ELR (cell line): ENCODE measurements around the gene CAGE1.
"Not testable (repeated sequence)": the region's sequence is repeated elsewhere in the genome, so short reads cannot be mapped to it uniquely, and the experiment has no call there.

Source experiments
- DNase-seq: peaks from one replicate; pipeline ENCODE4 v3.0.0-alpha.2; 2015; ENCODE audit warnings: low read depth

Gene CAGE1

DNA sequence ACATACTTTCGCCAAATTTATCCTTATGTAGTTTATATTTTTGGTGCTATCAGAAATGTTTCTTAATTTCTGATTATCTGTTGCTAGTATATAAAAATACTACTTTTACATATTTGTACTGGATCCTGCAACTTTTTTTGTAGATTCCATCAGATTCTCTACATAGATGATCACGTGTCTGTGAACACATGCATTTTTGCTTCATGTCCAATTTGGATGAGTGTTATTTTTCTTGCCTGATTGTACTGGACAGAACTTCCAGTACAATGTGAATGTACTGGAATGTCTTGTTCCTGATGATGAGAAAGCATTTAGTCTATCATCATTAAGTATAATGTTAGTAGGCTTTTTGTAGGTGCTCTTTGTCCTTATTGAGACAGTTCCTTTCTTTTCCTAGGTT, 51.5 kb downstream of the CAGE1 start:
- no peak for DNase-seq

- DNase-seq: no peak
These were observed 54.0 kb downstream of the CAGE1 start for GRCh38 chr6:7335519-7335918.

GRCh38 chr6:7334685-7335084, 54.9 kb downstream of the CAGE1 start:
- no peak for DNase-seq

DNA sequence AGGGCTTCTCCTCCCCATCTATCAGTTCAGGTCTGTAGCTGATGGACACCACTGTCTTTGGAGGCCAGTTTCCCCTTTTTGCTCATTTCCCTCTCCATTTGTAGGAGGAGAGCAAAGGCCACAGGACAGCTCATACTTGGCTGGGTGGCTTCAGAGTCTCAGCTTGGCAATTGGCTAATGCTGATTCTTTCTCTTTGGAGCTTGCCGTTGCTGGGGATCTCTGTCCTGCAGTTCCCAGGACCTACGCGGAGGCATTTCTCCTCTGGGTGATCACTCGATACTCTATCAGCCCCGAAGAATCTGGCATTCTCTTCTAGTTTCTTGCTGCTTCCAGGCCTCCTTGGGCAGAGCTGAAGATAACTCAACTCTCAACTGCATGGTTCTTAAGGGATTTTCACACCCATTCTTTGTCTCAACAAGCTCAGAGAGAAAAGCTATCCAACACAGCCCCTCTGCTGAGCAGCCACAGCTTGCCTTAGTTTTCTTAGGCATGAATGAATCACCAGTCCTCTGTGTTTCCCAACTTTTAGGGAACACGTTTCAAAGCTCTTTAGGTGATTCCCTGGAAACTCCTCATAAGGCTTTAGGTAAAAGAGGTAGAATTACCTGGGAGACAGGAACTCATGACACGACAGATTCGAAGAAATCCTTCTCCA, 57.3 kb downstream of the CAGE1 start:
- no peak for DNase-seq

DNA sequence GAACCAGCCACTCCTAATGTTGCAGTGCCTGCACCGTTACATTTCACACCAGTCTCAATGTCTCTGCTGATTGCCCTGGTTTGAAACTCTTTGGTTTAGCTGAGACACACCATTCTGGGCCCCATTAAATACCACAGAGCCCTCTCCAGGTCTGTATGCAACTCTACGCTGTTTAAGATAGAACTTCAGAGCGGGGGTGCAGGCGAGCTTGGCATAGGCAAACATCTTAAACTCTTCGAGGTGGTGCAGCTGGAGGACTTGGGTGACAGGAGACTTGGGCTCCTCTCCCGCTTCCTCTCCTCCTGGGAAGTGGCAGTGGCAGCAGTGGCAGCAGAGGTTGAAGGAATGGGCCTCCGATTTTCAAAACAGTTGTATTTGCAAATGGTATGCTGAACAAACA, 58.1 kb downstream of the CAGE1 start:
- DNase-seq: no peak

- DNase-seq: no peak
These were observed 61.3 kb downstream of the CAGE1 start for GRCh38 chr6:7328243-7328642.

DNA sequence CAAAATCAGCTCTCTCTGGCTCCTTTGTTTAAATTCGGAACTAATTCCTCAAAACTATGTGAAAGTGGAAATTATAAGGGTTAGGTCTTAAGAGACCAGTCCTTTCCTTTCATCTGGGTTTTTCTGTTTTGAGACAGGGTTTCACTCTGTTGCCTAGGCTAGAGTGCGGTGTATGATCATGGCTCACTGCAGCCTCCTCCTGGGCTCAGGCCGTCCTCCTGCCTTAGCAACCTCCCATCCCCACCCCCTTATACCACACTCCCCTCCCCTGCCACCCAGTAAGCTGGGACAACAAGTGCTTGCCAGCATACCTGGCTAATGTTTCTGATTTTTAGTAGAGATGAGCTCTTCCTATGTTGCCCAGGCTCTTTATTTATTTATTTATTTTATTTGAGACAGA, 63.8 kb downstream of the CAGE1 start:
- DNase-seq: no peak

GRCh38 chr6:7324520-7324919, 65.0 kb downstream of the CAGE1 start:
- DNase-seq: no peak

- DNase-seq: no peak
These were observed 66.5 kb downstream of the CAGE1 start for GRCh38 chr6:7323074-7323473.

DNA sequence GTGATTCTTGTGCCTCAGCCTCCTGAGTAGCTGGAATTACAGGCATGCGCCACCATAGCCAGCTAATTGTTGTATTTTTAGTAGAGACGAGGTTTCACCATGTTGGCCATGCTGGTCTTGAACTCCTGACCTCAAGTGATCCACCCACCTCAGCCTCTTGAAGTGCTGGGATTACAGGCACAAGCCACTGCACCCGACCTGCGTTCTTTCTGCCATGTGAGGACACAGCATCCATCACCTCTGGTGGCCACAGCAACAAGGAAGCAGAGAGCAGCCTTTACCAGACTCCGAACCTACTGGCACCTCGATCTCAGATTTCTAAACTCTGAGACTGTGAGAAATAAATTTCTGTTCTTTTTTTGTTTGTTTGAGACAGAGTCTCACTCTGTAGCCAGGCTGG, 67.7 kb downstream of the CAGE1 start:
- DNase-seq: not testable (repeated sequence)

GRCh38 chr6:7319406-7319805, 70.1 kb downstream of the CAGE1 start:
- not testable (repeated sequence) for DNase-seq

GRCh38 chr6:7317538-7317937, 72.0 kb downstream of the CAGE1 start:
- DNase-seq: no peak

- no peak for DNase-seq
These were observed 72.6 kb downstream of the CAGE1 start for GRCh38 chr6:7316658-7317533.

GRCh38 chr6:7315948-7316365, 73.6 kb downstream of the CAGE1 start:
- no peak for DNase-seq

GRCh38 chr6:7315087-7315947, 74.2 kb downstream of the CAGE1 start:
- DNase-seq: not testable (repeated sequence)

DNA sequence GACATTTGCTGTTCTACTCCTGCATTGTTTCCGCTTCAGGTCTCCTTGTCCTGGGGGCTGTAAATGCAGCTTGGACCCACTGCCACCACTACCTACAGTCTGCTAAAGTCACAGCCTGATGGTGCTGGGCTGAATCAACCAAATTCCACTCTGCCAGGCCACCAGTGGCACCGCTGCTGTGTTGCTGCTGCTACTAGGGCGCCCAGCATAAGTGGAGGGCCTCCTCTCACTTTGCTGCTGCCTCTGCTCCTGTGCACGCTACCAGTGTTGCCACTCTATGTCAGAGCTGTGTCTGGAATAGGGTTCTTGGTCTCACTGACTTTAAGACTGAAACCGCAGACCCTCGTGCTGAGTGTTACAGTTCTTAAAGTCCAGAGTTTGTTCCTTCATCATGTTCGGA, 75.1 kb downstream of the CAGE1 start:
- DNase-seq: no peak

- DNase-seq: peak; percentile 25
These were observed 75.9 kb downstream of the CAGE1 start for GRCh38 chr6:7313505-7314165.

GRCh38 chr6:7312616-7313504, 76.7 kb downstream of the CAGE1 start, which contains the start of gene SSR1:
Gene SSR1, minus strand, starts transcription at chr6:7313199. Its CDS starts 79 bp downstream, at chr6:7313120.
- peak; percentile 97 for DNase-seq

- peak; percentile 19 for DNase-seq
These were observed 77.5 kb downstream of the CAGE1 start for GRCh38 chr6:7311917-7312615.

DNA sequence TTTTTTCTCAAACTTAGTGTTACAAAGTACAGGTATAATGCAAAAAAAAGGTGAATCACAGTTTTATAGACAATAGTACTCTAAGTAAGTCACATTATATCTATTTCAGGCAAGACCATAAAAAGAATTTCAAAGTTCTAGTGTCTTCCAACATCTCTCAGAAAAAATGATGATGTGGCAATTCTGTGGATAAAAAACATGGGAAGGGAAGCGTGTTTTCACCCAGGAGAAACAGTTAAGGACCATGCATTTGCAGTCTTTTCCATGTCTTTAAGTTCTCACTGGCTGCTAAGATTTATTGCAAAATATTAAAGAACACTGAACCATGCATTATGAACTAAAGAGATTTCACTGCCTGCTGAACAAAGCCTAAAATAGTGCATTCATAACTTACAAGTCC, 78.4 kb downstream of the CAGE1 start:
- DNase-seq: no peak
